ENCODE measurements around the gene LRP1B.

GRCh38 chr2:140422759-140423158 lies 1708.1 kb downstream of the LRP1B start:
- TF ChIP-seq PATZ1 (CRISPR knock-in tag; IDR thresholded peaks at IDR 0.05; ENCODE audit: borderline replicate concordance) (no peak), TSHZ2 (CRISPR knock-in tag; IDR thresholded peaks at IDR 0.05) (no peak), ARNTL (CRISPR knock-in tag; IDR thresholded peaks at IDR 0.05; ENCODE audit: borderline replicate concordance, low read depth) (no peak), PPARA (CRISPR knock-in tag; IDR thresholded peaks at IDR 0.05; ENCODE audit: borderline replicate concordance) (no peak), RARB (CRISPR knock-in tag; IDR thresholded peaks at IDR 0.05) (no peak)

Measured in SK-N-SH treated with all-trans-retinoic acid at 6 μM for 48 hours (cell line).